Progenitor cell of endocrine pancreas (in vitro differentiated cells): ENCODE data around the gene ARHGAP15. TPM values are rescaled to one million over a fixed set of nuclear protein-coding genes. Genes with fewer than 3 reads are reported as not detected.

Experiments
- DNase-seq: peaks from one replicate; pipeline ENCODE4 v3.0.0; 2021; ENCODE audit warnings: low spot score; ENCODE audit not compliant: unreplicated experiment
- H3K27ac Mint-ChIP-seq: 2 replicates; pipeline ENCODE4 v1.8.0; 2021; ENCODE audit warnings: mild to moderate bottlenecking, moderate library complexity, mixed read lengths
- H3K27me3 Mint-ChIP-seq: 2 replicates; pipeline ENCODE4 v1.8.0; 2021; ENCODE audit warnings: mixed read lengths
- H3K36me3 Mint-ChIP-seq: 2 replicates; pipeline ENCODE4 v1.8.0; 2022; ENCODE audit warnings: mixed read lengths; ENCODE audit not compliant: insufficient read depth
- H3K4me1 Mint-ChIP-seq: 2 replicates; pipeline ENCODE4 v1.8.0; 2021; ENCODE audit warnings: low read depth, mixed read lengths
- H3K4me3 Mint-ChIP-seq: 2 replicates; pipeline ENCODE4 v1.8.0; 2021; ENCODE audit warnings: low read depth, mild to moderate bottlenecking, moderate library complexity, mixed read lengths
- H3K9me3 Mint-ChIP-seq: 2 replicates; pipeline ENCODE4 v1.8.0; 2021; ENCODE audit warnings: low read depth, mixed read lengths
- total RNA-seq: library from RNA; stranded (reverse); gene quantifications from 2 replicates; pipeline ENCODE4 v1.2.1, GENCODE V29; 2021
- TF ChIP-seq, protein P1 (sequence below): fragments of 200-600 bp; sonication (generic); IDR thresholded peaks from one replicate; pipeline ENCODE4 v1.5.0; 2021; ENCODE audit warnings: antibody characterized with exemption, mild to moderate bottlenecking; ENCODE audit not compliant: unreplicated experiment

Gene ARHGAP15
- total RNA-seq, 1 donor from 2014 or later: not detected

DNA sequence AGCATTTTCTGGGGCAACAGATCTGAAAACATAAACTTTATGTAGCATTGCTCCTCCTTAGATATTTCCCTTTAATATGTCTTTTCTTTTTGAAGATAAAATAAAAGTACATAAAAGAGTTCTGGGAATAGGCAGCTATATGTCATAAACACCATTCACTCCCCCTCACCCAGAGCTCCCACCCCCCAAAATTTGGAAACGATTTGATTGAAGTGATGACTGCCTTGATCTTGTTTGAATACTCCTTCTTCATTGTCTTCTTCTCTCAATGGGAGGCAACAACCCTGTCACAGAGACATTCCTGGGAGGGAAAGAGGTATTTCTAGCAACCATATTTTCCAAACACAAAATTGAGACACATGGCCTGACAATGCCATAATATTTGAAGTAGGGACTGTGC, 369.3 kb downstream of the ARHGAP15 start:
- Mint-ChIP-seq H3K27me3 (no peaks in the 10 kb centered on the region), H3K4me1 (peaks cover 7% of the 10 kb centered on the region), H3K36me3 (no peaks in the 10 kb centered on the region), H3K27ac (no peak overlapping the region), H3K4me3 (no peak overlapping the region), H3K9me3 (peaks cover 10% of the 10 kb centered on the region)
- DNase-seq: no peak
- TF ChIP-seq, protein P1, sequence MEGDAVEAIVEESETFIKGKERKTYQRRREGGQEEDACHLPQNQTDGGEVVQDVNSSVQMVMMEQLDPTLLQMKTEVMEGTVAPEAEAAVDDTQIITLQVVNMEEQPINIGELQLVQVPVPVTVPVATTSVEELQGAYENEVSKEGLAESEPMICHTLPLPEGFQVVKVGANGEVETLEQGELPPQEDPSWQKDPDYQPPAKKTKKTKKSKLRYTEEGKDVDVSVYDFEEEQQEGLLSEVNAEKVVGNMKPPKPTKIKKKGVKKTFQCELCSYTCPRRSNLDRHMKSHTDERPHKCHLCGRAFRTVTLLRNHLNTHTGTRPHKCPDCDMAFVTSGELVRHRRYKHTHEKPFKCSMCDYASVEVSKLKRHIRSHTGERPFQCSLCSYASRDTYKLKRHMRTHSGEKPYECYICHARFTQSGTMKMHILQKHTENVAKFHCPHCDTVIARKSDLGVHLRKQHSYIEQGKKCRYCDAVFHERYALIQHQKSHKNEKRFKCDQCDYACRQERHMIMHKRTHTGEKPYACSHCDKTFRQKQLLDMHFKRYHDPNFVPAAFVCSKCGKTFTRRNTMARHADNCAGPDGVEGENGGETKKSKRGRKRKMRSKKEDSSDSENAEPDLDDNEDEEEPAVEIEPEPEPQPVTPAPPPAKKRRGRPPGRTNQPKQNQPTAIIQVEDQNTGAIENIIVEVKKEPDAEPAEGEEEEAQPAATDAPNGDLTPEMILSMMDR: no peak

DNA sequence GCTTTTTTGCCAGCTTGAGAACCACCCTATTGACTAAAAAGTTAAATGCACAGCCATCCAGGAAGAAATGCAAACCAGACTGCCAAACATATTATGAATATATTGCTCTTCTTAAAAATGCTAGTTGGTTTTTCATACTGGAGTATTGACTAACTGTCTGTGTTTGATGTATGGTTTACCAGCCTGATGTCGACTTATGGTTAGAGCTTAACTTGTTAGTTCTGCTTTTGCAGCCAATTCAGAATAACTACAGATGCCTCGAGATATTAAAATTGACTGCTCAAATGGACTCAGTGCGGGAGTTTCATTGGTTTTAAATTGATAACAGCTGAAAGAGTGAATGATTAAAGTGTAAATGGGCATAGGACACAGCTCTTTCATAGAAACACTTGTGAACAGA, 369.8 kb downstream of the ARHGAP15 start:
- no peak for DNase-seq
- TF ChIP-seq, protein P1: no peak
- H3K9me3 Mint-ChIP-seq: peaks cover 4% of the 10 kb centered on the region
- H3K27ac Mint-ChIP-seq: no peak overlapping the region
- no peak overlapping the region for H3K4me3 Mint-ChIP-seq
- peaks cover 7% of the 10 kb centered on the region for H3K4me1 Mint-ChIP-seq
- no peaks in the 10 kb centered on the region for H3K36me3 Mint-ChIP-seq
- H3K27me3 Mint-ChIP-seq: no peaks in the 10 kb centered on the region

DNA sequence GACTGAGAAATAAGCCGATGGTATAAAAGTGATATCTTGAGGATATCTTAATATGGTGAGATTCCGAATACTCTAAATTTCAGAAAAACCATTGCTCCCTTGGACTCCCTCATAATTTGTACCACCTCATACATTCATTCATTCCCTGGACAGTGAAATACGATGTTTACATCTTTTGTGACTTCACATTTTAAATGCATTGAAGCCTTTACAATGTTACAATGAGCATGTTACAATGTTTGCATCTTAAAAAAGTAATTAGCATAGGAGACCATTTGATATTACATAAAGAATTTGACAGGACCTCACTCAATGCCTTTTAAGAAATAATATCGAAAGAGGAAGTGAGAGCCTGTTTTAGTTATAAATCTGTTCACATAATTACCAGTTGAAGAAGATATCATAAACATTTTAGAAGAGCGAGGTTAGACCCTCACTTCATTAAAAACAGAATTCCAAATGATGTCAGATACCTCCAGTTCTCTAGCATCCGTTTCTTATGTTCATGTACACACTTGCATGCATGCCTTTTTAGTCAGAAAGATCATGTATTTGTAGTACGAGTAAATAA, 372.0 kb downstream of the ARHGAP15 start:
- TF ChIP-seq, protein P1: no peak
- DNase-seq: no peak

DNA sequence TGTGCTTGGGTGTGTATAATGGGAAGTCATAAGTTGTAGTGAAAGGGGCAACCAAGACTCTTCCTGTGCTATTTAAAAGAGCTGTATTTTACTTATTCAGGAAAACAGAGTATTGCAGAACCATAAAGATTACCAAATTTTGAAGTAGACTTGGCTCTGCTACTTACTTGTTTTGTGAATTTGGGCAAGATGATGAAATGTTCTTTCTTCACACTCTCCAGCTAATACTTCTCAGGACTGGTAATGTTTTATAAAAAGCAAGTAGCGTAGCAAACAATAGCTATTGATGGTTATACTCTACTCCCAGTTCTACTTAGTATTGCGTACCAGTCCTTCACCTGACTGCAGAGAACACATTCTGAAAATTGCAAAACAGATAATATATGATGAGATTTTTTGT, 374.1 kb downstream of the ARHGAP15 start:
- DNase-seq: no peak
- H3K36me3 Mint-ChIP-seq: no peaks in the 10 kb centered on the region
- TF ChIP-seq, protein P1: no peak
- no peak overlapping the region for H3K4me3 Mint-ChIP-seq
- no peak overlapping the region for H3K27ac Mint-ChIP-seq
- no peaks in the 10 kb centered on the region for H3K9me3 Mint-ChIP-seq
- peaks cover 5% of the 10 kb centered on the region for H3K27me3 Mint-ChIP-seq
- H3K4me1 Mint-ChIP-seq: peaks cover 7% of the 10 kb centered on the region

More for the DNA sequence above, 372.0 kb downstream of the ARHGAP15 start:
- Mint-ChIP-seq H3K4me3 (no peak overlapping the region), H3K9me3 (no peaks in the 10 kb centered on the region), H3K27ac (no peak overlapping the region), H3K36me3 (no peaks in the 10 kb centered on the region), H3K27me3 (peaks cover 5% of the 10 kb centered on the region), H3K4me1 (peaks cover 7% of the 10 kb centered on the region)

DNA sequence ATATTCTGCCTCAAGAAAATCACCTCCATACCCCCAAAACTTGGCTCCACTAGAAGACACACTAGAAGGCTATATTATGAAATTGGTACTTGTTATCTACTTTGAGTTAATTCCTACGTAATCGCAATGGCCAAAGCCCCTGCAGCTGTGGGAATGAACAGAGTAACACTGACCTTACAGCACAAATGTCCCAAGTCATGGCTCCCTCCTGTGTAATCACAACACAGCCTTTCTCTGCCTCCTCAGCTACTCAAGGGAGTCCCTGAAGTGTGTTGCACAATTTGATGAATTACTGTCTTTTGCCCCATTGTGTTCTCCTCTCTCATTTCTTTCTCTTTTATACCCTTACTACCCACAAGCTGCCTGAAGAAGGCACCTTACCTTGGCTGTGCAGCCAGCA, 375.2 kb downstream of the ARHGAP15 start:
- H3K36me3 Mint-ChIP-seq: no peaks in the 10 kb centered on the region
- H3K27ac Mint-ChIP-seq: no peak overlapping the region
- peaks cover 5% of the 10 kb centered on the region for H3K27me3 Mint-ChIP-seq
- no peak for DNase-seq
- peaks cover 1% of the 10 kb centered on the region for H3K4me1 Mint-ChIP-seq
- H3K4me3 Mint-ChIP-seq: no peak overlapping the region
- TF ChIP-seq, protein P1: no peak
- H3K9me3 Mint-ChIP-seq: no peaks in the 10 kb centered on the region
